RCC 7860 (cell line): Measurements from ENCODE around the gene CCDC91.
A peak's percentile ranks its signal among the peaks of the same experiment; 100 is the strongest.

Source experiments
- DNase-seq: peaks from one replicate; pipeline ENCODE4 v3.0.0-alpha.2; 2015; ENCODE audit warnings: low spot score
- FAIRE-seq: peaks from 2 replicates; lab custom pipeline; 2012; peaks lifted over from hg19 to GRCh38; lab: Jason Lieb, UNC

The CCDC91 gene

GRCh38 chr12:28570811-28571210 is 380.6 kb downstream of the CCDC91 start:
- FAIRE-seq: no peak
- DNase-seq: no peak

GRCh38 chr12:28574746-28575592 is 384.7 kb downstream of the CCDC91 start:
- FAIRE-seq (no peak), DNase-seq (no peak)

GRCh38 chr12:28575593-28576205 is 385.4 kb downstream of the CCDC91 start:
- DNase-seq (no peak), FAIRE-seq (no peak)

GRCh38 chr12:28578361-28578760 is 388.1 kb downstream of the CCDC91 start:
- no peak for DNase-seq

GRCh38 chr12:28578833-28579252 is 388.6 kb downstream of the CCDC91 start:
- FAIRE-seq (no peak), DNase-seq (no peak)

More at GRCh38 chr12:28578361-28578760, 388.1 kb downstream of the CCDC91 start:
- no peak for FAIRE-seq

- FAIRE-seq (no peak), DNase-seq (no peak)
These were observed 392.6 kb downstream of the CCDC91 start for GRCh38 chr12:28582672-28583376.

GRCh38 chr12:28583701-28584261 is 393.5 kb downstream of the CCDC91 start:
- FAIRE-seq: no peak
- DNase-seq: peak; percentile 9

- DNase-seq (no peak), FAIRE-seq (no peak)
These were observed 394.9 kb downstream of the CCDC91 start for GRCh38 chr12:28585146-28585545.

- DNase-seq (no peak), FAIRE-seq (no peak)
These were observed 396.2 kb downstream of the CCDC91 start for GRCh38 chr12:28586481-28586880.

- no peak for FAIRE-seq
- no peak for DNase-seq
These were observed 401.6 kb downstream of the CCDC91 start for GRCh38 chr12:28591831-28592230.
